NCI-H82 treated with DMSO at 0.1 percent for 48 hours (cell line): ENCODE results near the gene GRK5.

Experiments used
- DNase-seq: peaks from one replicate; lab custom pipeline; 2025; ENCODE audit not compliant: unreplicated experiment; lab: John Stamatoyannopoulos, UW

GRK5 gene

DNA sequence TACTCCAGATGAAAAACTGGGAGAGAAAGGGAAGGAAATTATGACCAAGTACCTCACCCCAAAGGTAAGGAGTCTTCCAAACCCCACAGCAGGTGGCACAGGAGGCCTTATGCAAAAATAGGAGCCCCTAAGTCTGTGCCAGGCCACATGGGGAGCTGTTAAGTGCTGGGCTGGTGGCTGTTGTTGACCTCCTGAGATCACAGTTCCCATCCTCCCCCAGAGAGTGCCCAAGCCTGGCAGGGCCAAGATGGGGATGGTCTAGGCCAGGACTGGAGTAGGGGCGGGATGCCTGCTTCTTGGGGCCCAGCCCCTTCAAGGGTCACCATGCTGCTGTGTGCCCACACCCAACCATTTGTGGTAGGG, 189.3 kb downstream of the GRK5 start:
- no peak for DNase-seq

DNA sequence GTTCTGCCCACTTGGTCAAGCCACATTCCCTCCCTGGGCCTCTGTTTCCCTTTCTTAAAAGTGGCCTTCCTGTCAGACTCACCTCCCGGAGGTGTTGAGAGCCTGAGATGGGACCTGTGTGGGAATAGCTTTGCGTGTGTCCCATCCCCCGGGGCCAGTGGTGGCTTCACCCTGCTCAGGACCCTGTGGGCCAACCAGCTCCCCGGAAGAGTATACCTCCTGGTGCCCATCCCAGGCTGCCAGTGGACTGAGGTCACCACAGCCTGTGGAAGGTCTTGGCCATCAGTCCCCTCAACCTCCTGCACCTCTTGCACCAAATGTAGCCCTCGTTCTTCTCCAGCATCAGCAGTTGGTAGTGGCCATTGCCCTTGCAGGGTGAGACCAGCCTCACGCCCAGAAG, 190.0 kb downstream of the GRK5 start:
- no peak for DNase-seq

DNA sequence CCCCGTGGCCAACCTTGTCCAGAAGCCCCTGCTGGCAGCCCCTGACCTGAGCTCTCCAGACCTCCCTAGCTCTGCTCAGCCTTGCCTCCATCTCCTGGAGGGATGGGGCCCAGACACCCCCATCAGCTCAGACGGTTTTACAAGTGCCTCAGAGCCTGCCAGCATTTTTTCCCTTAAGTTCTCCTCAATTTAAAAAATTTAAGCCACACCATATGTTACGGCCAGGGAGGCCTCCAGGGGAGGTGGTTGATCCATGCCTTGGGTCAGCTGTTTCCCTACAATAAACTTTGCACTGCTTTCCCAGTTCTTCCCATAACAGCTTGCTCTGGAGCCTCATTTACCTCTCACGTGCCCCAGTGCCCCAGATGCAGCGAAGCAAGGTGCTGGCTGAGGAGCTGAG, 191.6 kb downstream of the GRK5 start:
- no peak for DNase-seq

DNA sequence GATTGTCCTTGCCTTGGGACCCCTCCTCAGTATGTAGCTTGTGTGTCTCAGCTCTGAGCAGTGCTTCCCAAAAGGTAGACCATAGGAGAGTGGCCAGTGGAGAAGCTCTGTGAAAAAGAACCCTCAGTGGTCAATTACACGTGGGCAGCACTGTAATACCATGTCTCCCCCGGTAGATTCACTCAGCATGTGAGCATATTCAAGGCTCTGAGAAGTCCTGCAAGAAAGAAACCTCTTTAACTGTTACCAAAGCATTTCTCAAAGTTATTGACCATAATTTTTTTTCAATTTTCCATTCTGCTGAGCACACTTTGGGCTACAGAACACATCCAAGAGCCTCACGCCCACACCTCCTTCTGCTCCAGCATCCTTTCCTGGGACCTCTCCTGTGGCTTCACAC, 192.1 kb downstream of the GRK5 start:
- no peak for DNase-seq

DNA sequence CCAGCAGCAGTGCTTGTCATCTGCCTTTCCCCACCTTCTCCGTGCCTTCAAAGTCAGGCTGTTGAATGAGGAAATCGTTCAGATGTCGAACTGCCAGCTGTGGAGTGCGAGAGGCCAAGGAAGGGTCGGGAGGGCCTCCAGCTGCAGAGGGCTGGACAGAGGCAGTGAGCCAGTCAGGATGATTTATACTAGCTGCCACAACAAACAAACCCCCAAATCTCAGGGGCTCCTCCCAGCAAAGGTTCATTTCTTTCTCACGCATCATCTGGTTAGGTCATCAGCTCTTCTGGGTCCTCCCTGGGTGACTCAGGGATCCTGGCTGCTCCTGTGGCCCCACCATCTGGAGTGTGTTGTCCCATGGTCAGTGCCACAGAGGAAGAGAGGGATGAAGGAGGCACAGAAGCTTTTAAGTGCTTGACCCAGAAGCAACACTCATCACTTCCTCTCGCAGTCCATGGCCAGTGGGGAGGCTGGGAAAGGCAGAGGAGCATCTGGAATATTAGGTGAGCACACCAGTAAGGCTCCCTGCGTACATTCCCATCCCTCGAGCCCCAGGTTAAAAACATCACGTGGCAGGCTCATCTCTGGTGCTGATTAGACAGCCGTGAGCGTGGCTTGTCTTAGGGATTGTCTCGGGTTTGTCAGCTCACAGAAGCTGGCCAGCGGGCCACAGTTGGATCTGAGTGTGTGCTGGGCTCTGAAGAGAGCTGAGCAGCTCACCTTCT, 194.5 kb downstream of the GRK5 start:
- no peak for DNase-seq

DNA sequence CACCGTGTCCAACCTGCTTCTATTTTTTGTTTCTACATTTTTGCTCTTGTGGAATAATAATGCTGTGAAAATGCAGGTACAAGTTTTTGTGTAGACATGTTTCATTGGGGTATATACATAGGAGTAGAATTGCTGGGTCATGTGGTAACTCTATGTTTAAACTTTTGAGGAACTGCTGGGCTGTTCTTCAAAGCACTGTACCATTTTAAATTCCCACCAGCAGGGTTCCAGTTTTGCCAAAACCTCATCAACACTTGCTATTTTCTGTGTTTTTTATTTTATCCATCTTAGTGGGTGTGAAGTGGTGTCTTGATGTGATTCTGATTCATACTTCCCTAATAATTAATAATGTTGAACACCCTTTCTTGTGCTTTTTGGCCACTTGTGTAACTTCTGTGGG, 196.6 kb downstream of the GRK5 start:
- no peak for DNase-seq

DNA sequence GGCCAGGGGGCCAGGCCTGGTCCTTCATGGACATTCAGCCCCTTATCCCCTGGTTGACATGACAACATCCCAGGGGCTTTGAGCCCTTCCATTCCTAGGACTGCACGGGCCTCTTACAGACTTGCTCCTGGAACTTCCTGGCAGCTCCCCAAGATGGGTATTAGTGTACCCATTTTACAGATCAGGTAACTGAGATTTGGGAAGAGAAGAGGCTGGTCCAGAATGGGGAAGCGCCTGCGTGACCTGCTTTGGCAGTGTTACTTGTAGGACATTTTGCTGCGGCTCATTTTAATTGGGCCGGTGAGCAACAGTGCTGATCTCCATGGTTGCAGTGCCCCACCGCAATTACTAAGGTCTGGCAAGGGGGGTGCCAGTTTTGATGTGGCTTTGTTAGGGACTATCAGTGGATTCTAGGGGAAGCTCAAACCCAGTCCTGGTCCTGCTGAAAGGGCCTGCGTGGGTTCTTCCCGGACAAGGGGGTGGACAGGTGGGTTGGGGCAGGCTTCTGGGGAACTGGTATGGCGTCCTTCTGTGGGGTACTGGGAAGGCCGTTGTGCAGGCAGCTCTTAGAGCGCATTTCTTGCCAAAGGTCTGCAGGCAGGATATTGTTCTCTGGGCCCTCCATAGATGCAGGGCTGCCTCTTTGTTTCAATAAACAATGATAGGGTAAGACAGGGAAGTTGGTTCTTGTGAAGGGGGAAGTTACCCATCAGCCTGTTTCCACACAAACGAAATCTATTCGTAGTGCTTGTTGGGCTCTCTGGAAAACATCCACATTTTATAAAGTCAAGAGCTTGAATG, 197.5 kb downstream of the GRK5 start:
- DNase-seq, result no peak

DNA sequence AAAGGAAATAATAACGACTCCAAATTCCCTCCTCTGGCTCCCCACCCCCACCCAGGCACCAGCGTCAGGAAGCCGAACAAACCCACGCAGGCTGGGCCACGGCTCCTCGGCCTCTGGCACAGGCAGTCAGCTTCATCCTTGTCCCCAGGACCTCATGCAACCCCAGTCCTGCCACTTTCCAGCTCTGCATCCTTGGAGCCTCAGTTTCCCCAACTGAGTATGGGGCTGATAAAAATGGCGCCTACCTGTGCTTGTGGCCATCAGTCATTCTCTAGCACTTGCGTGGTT, 198.1 kb downstream of the GRK5 start:
- no peak for DNase-seq

DNA sequence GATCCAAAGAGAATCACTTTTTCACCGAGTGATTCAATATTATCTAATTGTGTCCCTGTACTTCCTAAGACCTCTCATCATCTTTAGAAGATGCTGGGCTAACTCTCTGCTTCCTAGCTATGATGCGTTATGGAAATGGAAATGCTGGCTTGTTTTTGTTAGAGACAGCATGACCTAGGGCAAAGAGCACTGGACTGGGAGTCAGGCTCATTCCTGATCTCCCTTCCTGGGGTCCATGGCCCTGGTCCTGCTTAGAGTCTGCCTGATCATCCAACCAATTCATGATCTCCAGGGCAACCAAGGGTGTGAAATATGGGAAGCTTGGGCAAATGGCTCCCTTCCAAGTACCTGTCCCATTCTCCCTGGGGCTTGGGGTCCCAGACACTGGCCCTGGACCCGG, 198.8 kb downstream of the GRK5 start:
- no peak for DNase-seq

DNA sequence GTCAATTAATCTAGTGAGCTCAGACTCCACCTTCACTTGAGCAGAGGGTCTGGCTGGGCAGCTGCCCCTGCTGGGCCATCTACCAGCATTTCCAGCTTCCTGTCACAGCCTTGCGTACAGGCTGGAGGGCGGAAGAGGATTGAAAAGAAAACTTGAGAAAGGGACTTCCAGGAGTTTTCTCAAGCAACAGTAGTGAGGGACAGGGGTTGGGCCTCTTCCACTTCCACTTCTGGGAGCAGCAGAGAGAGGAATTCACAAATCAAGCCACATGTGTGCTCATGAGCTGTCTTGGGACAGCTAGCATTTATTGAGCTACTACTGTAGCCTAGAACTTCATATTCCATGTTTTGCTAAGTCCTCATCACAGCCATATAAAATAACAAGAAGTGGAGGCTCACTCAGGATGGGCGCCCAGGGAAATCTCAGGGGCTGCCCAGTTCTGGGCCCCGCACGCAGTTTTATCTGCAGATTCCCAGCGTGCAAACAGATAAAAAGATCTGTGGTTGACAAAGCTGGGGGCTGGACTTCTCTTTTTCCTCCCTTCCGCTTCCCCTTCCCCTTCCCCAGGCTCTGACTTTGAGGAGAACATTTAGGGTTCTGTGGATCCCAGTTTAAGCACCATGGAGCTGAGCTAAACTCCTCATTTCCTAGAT, 199.4 kb downstream of the GRK5 start:
- DNase-seq, result no peak

DNA sequence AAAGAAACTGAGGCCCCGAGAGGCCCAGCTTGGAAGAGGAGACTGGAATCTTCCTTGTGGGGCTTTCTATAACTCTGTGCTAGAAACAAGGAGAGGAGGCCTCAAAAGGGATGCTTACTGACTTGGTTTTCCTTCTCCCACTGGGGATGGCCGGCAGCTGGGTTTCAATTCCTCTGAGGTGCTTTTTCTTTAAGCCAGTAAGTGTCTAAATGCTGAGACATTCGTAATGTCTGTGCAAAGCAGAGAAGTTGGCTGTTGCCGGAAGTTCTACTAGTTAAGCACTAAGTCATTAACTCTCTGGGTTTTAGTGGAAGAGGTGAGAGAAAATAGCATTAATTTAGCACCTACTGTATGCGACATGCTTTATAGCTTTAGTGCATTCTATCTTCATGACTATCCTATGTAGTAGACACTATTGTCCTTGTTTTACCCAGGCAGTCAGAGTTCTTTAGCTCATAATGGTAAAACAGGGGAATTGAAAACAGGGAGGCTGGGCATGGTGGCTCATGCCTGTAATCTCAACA, 199.9 kb downstream of the GRK5 start:
- no peak for DNase-seq

DNA sequence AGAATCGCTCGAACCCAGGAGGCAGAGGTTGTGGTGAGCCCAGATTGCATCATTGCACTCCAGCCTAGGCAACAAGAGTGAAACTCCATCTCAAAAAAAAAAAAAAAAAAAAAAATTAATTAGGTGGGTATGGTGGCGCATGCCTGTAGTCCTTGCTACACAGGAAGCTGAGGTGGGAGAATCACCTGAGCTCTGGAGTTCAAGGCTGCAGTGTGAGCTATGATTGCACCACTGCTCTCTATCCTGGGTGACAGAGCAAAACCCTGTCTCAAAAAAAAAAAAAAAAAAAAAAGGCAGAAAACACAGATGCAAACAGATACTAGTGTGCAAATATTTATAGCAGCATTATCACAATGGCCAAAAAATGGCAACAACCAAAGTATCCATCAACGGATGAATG, 200.7 kb downstream of the GRK5 start:
- DNase-seq, result no peak

DNA sequence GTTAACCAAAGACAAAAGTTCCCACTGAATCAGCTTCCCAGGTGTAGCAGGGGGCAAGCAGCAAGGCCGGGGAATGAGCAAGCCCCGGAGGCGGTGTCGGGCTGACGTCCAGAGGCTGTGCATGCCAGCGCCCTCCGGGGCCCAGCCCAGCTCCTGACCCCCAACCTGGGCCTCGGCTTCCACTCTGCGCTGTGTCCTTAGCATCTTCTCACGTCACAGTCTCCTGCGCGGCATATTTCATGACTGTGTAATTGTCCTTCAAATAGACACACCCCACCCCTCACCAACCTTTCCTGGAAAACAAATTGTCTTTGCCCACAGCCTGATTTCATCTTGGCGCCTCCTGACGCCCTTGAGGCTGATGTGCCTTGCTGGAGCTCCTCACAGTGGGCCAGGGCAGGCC, 201.6 kb downstream of the GRK5 start:
- no peak for DNase-seq

DNA sequence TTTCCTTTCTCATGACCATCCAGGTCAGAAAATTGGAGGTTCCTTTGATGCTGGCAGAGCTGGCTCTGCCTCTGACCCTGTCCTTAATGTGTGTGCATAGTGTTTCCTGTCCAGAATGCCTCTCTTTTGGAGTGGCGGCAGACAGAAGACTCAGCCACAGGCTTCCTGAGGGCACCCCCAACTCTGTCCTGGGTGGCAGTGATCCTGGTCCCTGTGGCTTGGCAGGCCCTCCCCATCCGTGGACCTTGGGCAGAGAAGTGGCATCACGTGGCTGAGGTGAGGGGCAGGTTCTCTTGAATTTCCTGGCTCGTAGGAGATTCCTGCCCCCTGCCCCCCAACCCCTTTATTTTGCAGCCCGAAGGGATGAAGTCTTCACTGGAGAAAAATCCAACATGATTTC, 202.0 kb downstream of the GRK5 start:
- no peak for DNase-seq

DNA sequence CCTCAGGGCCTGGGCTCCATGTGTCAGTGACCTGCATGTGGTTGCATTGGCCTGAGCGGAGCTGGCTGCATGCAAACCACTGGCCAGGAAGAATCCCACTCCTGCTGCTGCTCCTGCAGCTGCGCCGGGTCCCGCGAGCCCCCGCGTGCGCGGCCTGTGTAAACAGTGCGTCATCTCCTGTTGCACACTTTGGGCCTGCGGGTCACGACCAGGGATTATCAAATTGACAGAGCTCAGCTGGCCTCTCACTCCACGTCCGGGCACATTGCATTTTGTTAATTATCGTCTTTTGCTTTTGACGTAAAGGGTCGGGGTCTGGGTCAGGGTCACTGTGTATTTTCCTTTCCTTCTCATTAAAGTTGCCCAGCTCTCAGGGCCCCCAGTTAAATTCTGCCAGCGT, 202.5 kb downstream of the GRK5 start:
- no peak for DNase-seq

DNA sequence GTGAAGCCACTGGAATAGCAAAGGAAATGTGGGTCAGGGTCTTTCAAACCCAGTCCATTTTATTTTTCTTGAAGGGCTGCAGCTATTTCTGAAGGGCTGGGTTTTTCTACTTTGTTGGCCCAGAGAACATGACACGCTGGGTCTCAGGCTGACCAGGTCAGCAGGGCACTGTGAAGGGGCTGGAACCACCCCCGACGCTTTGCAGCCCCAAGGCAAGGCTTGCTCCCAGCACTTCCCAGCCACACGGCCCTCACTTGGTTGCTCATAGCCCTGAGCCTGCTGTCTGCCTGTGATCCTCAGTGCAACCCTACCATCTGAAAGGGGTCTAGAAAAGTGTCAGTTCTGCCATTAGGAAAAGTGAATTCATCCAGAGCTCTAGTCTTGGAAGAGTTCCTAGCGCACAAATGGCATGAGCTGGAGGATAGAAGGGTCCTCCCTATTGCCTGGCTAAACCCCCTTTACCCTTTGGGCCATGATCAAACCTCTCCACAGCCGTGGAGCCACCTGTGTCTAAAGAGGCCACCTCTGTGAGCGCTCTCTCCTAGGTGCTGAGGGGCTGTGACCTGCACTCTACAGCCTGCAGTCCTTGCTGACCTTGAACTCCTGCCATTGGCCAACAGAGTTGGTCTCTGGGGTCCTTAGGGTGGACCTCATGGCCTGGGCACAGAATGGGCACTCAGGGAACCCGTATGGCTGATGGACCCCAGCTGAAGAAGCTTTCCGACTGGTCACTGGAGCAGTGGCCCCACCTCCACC, 203.2 kb downstream of the GRK5 start:
- no peak for DNase-seq

DNA sequence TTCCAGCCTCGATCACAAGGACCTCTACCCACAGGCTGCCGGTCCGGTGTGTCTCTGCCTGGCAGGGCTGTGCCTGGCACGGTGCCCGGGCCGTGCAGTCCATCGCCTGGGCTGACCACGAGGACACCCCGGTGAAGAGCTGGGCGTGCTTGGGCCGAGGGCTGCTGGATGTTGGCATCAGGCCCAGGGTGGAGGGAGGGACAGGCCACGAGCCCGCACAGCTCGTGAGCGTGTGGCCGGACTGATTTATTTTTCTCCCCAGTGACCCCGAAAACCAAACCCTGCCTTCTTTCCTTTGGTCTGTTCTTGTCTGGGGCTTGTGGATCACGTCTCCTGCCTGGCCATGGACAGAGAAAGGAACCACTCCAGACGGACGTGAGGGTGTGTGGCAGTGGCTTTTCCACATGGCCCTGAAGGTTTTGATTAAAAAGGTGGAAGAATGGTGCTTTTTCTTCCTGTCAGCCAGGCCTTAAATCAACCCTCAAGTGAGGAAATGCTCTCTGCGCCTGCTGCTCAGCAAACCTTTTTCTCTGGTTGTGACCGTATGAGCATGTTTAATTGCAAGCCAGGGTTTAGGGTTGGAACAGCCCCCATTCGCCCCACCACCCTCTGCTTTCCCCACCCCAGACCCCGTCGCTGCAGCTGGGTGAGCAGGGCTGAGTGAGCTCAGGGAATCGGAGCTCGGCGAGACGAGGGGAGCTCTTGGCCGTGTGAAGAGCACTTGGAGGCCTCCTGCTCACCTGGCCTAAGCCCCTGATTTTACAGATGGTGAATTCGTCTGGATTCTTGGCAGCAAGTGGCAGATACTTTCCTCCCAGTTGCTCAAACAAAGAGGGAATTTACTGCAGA, 205.1 kb downstream of the GRK5 start:
- DNase-seq, result no peak

DNA sequence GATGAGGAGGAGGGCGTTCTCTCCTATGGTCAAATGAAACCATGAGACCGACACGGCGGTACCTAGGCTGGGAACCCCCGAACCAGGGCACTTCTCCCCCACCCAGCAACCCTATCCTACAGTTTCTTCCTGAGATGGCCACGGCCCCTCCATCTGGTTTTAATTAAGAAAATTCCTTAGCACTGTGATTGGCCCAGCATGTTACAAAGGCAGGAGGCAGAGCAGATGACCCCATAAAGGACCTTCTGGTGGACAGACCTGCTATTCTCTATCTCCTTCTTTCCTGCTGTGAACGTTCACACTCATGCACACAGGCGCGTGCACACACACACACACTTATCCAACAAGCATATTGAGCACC, 205.7 kb downstream of the GRK5 start:
- no peak for DNase-seq

DNA sequence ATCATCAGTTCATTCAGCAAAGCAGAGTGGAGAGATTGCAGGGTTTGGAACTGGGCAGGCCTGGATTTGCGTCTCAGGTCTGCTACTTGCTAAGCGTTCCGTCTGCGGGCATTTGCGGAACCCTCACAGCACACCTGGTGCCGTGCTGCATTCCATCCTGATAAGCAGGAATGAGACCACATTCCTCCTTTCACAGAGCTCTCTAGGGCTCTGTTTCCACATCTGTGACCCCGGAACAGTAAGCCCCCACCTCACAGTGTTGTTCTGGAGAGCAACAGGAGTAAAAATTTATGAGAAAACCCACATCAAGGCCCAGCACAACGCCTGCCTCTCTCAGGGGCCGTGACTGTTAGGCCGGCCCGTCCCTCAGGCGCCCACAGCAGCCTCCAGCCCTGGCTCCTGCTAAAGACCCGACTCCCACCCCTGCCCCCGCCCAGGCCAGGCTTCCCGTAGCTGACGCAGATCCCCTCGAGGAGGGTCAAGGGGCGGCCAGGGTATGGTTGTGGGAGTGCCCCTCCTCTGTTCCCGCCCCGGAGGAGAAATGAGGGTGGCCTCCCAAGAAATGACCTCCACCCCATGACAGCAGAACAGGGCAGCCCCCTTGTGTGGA, 206.2 kb downstream of the GRK5 start:
- DNase-seq, result no peak

DNA sequence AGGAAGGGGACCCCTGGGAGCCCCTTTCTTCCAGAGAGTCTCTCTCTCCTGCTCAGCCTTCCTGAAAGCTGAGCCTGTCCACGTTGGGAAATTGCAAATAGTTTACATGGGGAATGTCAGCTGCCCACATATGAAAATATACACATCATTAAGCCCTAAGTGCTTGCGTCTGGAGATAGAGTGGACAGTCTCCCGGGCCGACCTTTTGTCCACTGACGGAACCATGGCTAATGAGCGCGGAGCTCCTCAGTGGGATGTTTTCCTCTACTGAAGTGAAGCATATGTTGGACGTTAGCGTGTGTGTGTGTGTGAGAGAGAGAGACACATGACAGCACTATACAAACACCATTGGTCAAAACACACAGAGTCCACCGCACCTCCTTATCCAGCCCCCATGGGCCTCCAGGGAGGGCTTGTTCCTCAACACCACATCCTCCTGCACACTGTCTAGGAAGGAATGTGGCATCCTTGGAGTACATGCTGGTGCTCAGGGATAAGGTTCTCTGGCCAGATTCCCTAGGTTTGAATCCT, 206.8 kb downstream of the GRK5 start:
- DNase-seq, result no peak
